NCI-H524 (cell line): ENCODE data around the gene ETV1.

Source experiments
- DNase-seq, 2 experiments: peaks; one replicate each; lab custom pipeline; 2025; lab: John Stamatoyannopoulos, UW

The ETV1 gene

DNA sequence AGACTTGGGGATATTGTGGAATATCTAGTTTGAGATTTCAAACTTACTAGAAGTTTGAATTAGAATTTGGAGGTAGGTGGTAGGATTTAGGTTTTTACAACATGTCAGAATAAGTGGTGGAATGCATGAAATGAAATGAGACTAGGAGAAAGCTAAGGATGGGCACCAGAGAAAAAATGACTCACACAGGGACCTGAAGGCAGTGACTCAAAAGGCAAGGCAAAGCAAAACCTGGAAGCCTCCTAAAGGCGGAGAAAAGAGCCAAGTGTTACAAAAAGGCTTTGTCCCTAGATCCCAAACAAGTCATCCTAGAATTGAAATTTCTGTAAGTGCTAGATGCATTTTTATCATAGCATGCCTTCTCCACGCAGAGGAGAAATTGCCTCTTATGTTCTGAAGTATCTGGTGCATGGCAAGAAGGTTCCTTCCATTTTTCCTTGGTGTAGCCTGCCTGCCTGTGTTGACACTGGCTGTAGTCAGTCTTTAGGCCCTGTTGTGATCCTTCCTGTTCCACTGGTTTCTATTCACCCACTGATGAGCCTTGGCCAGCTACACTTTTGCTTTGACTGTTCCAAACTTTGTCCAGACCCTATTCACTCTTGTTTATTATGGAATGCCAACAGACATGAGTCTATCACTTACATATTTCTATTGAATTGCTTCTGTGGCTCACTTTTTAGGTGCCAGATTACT lies 109.3 kb downstream of the ETV1 start:
- DNase-seq = no peak

DNA sequence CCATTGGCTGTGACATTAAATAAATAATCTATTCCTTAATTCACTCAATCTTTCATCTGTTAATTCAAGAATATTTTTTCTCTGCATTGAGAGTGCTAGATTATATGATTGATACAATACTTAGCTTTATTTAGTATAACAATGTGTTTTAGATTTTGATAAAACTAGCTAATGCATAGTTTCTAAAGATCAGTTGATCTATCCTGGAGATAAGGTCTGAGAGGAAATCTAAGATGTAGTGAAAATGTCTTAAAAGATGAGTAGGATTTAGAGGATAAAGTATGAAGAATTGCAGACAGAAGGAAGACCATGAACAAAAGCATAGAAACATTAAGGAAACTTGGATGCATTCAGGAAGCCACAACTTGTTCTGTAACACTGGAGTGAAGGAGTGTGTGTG lies 110.3 kb downstream of the ETV1 start:
- no peak for DNase-seq

- DNase-seq = no peak
Observed at GRCh38 chr7:13878154-13878553, 111.3 kb downstream of the ETV1 start.

GRCh38 chr7:13875496-13876074 lies 113.9 kb downstream of the ETV1 start:
- DNase-seq = no peak

DNA sequence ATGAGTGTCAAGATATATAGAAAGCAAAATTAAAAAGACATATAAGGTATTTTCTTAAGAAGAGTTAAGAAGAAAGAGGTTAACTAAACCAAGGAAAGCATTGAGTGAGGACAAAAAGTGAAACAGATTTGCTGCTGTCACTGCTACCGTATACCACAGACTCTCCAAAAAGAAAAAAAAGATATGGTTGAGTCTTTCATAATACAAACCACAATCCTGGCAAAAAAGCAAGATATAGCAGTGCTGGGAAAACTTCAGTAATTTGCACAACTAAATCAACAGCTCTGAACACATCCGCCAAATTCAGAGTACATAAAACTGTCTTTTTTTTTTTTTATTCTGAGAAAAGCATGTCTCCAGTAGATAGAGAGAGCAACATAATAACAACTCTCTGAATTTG lies 114.7 kb downstream of the ETV1 start:
- no peak for DNase-seq

GRCh38 chr7:13872709-13873108 lies 116.8 kb downstream of the ETV1 start:
- DNase-seq = no peak

- DNase-seq = no peak
Observed at GRCh38 chr7:13871008-13871407, 118.5 kb downstream of the ETV1 start.

- no peak for DNase-seq
Observed at GRCh38 chr7:13860734-13861133, 128.7 kb downstream of the ETV1 start.

- DNase-seq = no peak
Observed at GRCh38 chr7:13856012-13856411, 133.5 kb downstream of the ETV1 start.

- DNase-seq = no peak
Observed at GRCh38 chr7:13852281-13852968, 137.0 kb downstream of the ETV1 start.

GRCh38 chr7:13851736-13852135 lies 137.7 kb downstream of the ETV1 start:
- DNase-seq = peak in 1 of 2 experiments; percentile 3

GRCh38 chr7:13850185-13850752 lies 139.2 kb downstream of the ETV1 start:
- no peak for DNase-seq

DNA sequence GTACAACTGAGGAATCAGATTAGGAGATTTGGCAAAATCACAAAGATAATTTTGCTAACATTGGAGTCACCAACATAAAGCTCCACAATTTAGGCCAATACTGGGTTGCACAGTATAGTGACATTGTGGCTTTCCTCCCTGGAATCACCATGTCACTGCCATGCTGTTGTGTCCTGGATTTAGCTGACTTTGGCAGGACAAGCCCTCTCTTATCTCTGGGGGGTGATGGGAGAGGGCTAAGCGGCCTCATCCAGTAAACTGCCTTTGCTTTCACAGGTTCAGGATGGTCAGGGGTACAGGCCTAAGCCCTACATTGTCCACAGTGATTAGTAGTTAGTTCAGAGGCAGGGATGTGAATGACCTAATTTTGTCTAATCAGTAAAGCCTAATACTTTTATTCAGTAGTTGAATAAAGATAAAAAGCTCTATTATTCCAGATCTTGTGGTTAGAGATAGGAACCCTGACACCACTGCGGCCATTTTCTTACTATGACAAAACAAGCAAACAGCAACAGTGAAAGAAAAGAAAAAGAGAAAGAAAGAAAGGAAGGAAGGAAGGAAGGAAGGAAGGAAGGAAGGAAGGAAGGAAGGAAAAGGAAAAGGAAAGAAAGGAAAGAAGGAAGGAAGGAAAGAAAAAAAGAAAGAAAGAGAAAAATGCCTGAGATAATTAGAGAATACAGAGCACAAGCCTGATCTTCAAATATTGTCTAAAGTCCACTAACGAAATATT lies 140.1 kb downstream of the ETV1 start:
- DNase-seq = no peak

GRCh38 chr7:13848681-13849131 lies 140.8 kb downstream of the ETV1 start:
- no peak for DNase-seq

DNA sequence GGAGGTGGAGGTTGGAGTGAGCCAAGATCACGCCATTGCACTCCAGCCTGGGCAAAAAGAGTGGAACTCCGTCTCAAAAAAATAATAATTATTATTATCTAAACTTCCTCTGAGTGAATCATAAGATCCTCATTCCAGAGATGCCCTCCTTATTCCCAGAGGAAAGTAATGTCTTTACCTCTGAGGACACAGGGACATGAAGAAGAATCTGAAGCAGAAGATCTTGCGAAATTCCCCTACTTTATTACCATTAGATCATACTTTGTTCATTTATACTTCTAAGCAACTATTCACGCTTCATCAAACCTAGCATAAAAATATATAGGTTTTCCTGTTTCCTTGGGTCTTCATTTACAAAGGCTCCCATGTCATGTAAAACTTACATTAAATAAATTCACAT lies 143.1 kb downstream of the ETV1 start:
- no peak for DNase-seq

- no peak for DNase-seq
Observed at GRCh38 chr7:13845601-13846000, 143.9 kb downstream of the ETV1 start.

DNA sequence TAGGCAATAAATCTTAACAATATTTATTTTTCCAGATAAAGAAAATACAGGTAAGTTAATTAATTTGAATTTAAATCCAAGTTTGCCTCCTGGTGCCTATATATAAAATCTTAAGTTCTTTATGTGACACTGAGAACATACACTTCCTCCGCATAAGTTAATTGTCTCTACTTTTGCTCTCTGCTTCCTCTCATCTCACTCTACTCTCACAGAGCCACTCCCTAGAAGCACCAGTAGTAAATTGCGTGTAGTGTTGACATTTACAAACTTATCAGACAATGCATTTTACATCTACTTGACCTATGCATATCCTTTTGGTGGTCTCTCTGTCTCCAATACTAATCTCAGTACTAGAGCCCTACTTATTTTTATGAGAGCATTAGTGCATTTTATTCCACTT lies 144.5 kb downstream of the ETV1 start:
- no peak for DNase-seq

GRCh38 chr7:13841284-13841683 lies 148.2 kb downstream of the ETV1 start:
- DNase-seq = no peak
